Sigmoid colon (tissue), 7 donors: Measurements from ENCODE around the gene ARAF. TPM values are rescaled to one million over a fixed set of nuclear protein-coding genes. Genes with fewer than 3 reads are reported as not detected.

ENCODE experiments used
- DNase-seq: peaks from one replicate; pipeline ENCODE4 v3.0.0-alpha.2; 2019
- H3K27ac ChIP-seq, 4 donors: fragments of 200-600 bp; sonication (generic); one replicate each; pipeline ENCODE4 v1.5.1; 2016 to 2019; ENCODE audit warnings: mild to moderate bottlenecking in 1 of 4
- H3K27me3 ChIP-seq, 3 donors: fragments of 200-600 bp; sonication (generic); one replicate each; pipeline ENCODE4 v1.5.1; 2019; ENCODE audit warnings: mild to moderate bottlenecking in 1 of 3
- H3K36me3 ChIP-seq, 4 donors: fragments of 200-600 bp; sonication (generic); one replicate each; pipeline ENCODE4 v1.5.1; 2016 to 2019
- H3K4me1 ChIP-seq, 4 donors: fragments of 200-600 bp; sonication (generic); one replicate each; pipeline ENCODE4 v1.5.1; 2017 to 2019
- H3K4me3 ChIP-seq, 4 donors: fragments of 200-600 bp; sonication (generic); one replicate each; pipeline ENCODE4 v1.5.1; 2017 to 2019; ENCODE audit warnings: mild to moderate bottlenecking in 2 of 4, moderate library complexity in 1 of 4
- H3K9me3 ChIP-seq, 4 donors: fragments of 200-600 bp in 3 of 4; sonication (generic) in 3 of 4; one replicate each; pipeline versions ENCODE4 v1.5.1 to v1.6.1; 2013 to 2019
- CTCF ChIP-seq, 4 experiments: fragments of 450-650 bp in 3 of 4; fragments of 200-600 bp in 1 of 4; IDR thresholded peaks; one replicate each; pipeline ENCODE4 v1.5.1; 2016 to 2019; ENCODE audit warnings: antibody characterized with exemption in 4 of 4, mild to moderate bottlenecking in 3 of 4, moderate library complexity in 2 of 4
- EP300 ChIP-seq, 4 donors: sonication (generic); formaldehyde crosslinking; IDR thresholded peaks; one replicate each; pipeline ENCODE4 v1.6.1; 2017; ENCODE audit warnings: antibody characterized with exemption in 4 of 4
- POLR2A ChIP-seq, 2 donors: fragments of 450-650 bp; IDR thresholded peaks; one replicate each; pipeline ENCODE4 v1.6.1; 2016; ENCODE audit warnings: antibody characterized with exemption in 2 of 2, mild to moderate bottlenecking in 2 of 2, moderate library complexity in 2 of 2
- POLR2AphosphoS5 ChIP-seq, 4 donors: sonication (generic); formaldehyde crosslinking; IDR thresholded peaks; one replicate each; pipeline ENCODE4 v1.6.1; 2017; ENCODE audit warnings: antibody characterized with exemption in 4 of 4
- WGBS, 2 donors: extraction: QIAGEN DNeasy Blood & Tissue Kit; methylation state at CpG; one replicate each; pipeline ENCODE4 v1.1.7; 2013; 5-methylcytosine and 5-hydroxymethylcytosine counted together
- intact Hi-C: fragments of 100-400 bp; cut with DNase I; formaldehyde crosslinking; loops from one replicate; pipeline ENCODE4 v1.15.1; 2023
- polyA plus RNA-seq, 3 donors: library from polyadenylated mRNA; stranded (reverse); fragments of 200-250 nt; gene quantifications; one replicate each; pipeline ENCODE4 v1.2.3, GENCODE V29; 2013
- total RNA-seq, 4 donors: library from RNA; depleted of rRNA; stranded (reverse); fragments of >200 nt; gene quantifications; one replicate each; pipeline ENCODE4 v1.1.0, GENCODE V29; 2016
- donor health status: healthy with polysubstance abuse.
- donor health status: Bipolar disorder and iron deficiency.
- donor health status: healthy.

The ARAF gene
- total and polyA plus RNA-seq, 7 donors, result 25.7 to 57.8 (median 30.3) TPM

- TF ChIP-seq EP300 (IDR thresholded peaks at IDR 0.05) (no peak), POLR2AphosphoS5 (IDR thresholded peaks at IDR 0.05) (no peak), CTCF (IDR thresholded peaks at IDR 0.05) (no peak), POLR2A (IDR thresholded peaks at IDR 0.05) (no peak)
- Histone ChIP-seq H3K4me1 (peaks cover 0 to 11% (median 4%) of the 10 kb centered on the region in 4 donors), H3K27me3 (no peaks in the 10 kb centered on the region), H3K9me3 (no peaks in the 10 kb centered on the region), H3K36me3 (no peaks in the 10 kb centered on the region), H3K4me3 (no peak overlapping the region), H3K27ac (no peak overlapping the region)
- intact Hi-C loops, result loop anchor here (5.0 kb wide), 1 partner anchor 68 kb away; the partner anchor contains the start of gene ELK1
- 87 to 94% methylated on average over 6 of the region's 6 CpGs for WGBS, 2 donors
- no peak for DNase-seq
Measured at GRCh38 chrX:47584714-47585113, 23.7 kb downstream of the ARAF start.

- H3K27ac ChIP-seq, result no peak overlapping the region
- H3K9me3 ChIP-seq, result no peaks in the 10 kb centered on the region
- intact Hi-C loops, result no loop called here
- peaks cover 0 to 11% (median 4%) of the 10 kb centered on the region in 4 donors for H3K4me1 ChIP-seq
- no peak overlapping the region for H3K4me3 ChIP-seq
- DNase-seq, result no peak
- H3K27me3 ChIP-seq, result no peaks in the 10 kb centered on the region
- H3K36me3 ChIP-seq, result no peaks in the 10 kb centered on the region
- no peak for TF ChIP-seq POLR2AphosphoS5 (IDR thresholded peaks at IDR 0.05)
- no peak for TF ChIP-seq POLR2A (IDR thresholded peaks at IDR 0.05)
- 82 to 88% methylated on average over 16 of the region's 16 CpGs for WGBS, 2 donors
Measured at GRCh38 chrX:47585273-47585672, 24.3 kb downstream of the ARAF start.

GRCh38 chrX:47586043-47586787, 25.2 kb downstream of the ARAF start:
- no peak for DNase-seq
- Histone ChIP-seq H3K4me3 (no peak overlapping the region), H3K36me3 (no peaks in the 10 kb centered on the region), H3K9me3 (no peaks in the 10 kb centered on the region), H3K27me3 (no peaks in the 10 kb centered on the region), H3K27ac (no peak overlapping the region), H3K4me1 (peaks cover 0 to 11% (median 4%) of the 10 kb centered on the region in 4 donors)
- intact Hi-C loops, result no loop called here
- WGBS, 2 donors, result 82 to 85% methylated on average over 11 of the region's 11 CpGs
- TF ChIP-seq POLR2AphosphoS5 (IDR thresholded peaks at IDR 0.05), result no peak
- no peak for TF ChIP-seq EP300 (IDR thresholded peaks at IDR 0.05)
- TF ChIP-seq CTCF (IDR thresholded peaks at IDR 0.05), result no peak
- no peak for TF ChIP-seq POLR2A (IDR thresholded peaks at IDR 0.05)

- Histone ChIP-seq H3K4me1 (peaks cover 0 to 6% (median 2%) of the 10 kb centered on the region in 4 donors), H3K9me3 (no peaks in the 10 kb centered on the region)
- DNase-seq, result no peak
Measured at GRCh38 chrX:47587091-47587891, 26.3 kb downstream of the ARAF start.

More at GRCh38 chrX:47587091-47587891, 26.3 kb downstream of the ARAF start:
- no peaks in the 10 kb centered on the region for H3K36me3 ChIP-seq
- H3K27me3 ChIP-seq, result no peaks in the 10 kb centered on the region
- intact Hi-C loops, result no loop called here
- TF ChIP-seq POLR2AphosphoS5 (IDR thresholded peaks at IDR 0.05), result no peak
- TF ChIP-seq CTCF (IDR thresholded peaks at IDR 0.05), result no peak
- no peak for TF ChIP-seq POLR2A (IDR thresholded peaks at IDR 0.05)
- TF ChIP-seq EP300 (IDR thresholded peaks at IDR 0.05), result no peak
- H3K4me3 ChIP-seq, result no peak overlapping the region
- WGBS, 2 donors, result 57 to 59% methylated on average over 4 of the region's 4 CpGs
- no peak overlapping the region for H3K27ac ChIP-seq
